GM18526 (cell line): Measurements from ENCODE around the gene TBRG4.

Source experiments
- POLR2A ChIP-seq: IDR thresholded peaks from 3 replicates; pipeline ENCODE4 v1.6.1; 2011; ENCODE audit not compliant: insufficient read length; ENCODE audit errors: extremely low read depth

The TBRG4 gene

DNA sequence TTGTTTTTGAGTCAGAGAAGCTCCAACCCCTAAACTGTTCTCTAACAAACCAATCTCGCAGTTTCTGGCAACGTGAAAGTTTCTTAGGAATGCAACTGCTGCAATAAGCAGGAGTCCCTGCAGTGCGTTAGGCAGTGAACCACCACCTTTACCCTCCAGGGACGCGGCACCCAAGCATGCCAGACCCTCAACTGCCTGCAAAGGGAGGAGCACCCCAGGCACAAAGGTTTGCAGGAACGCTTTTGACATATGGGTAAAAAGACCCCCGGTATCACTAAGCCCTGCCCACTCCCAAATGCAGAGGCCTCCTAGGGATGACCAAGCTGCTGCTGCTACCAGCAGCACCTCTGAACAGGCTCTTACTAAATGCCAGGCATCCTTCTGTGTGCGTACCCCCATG lies 4.7 kb downstream of the TBRG4 start:
- no peak for TF ChIP-seq POLR2A

DNA sequence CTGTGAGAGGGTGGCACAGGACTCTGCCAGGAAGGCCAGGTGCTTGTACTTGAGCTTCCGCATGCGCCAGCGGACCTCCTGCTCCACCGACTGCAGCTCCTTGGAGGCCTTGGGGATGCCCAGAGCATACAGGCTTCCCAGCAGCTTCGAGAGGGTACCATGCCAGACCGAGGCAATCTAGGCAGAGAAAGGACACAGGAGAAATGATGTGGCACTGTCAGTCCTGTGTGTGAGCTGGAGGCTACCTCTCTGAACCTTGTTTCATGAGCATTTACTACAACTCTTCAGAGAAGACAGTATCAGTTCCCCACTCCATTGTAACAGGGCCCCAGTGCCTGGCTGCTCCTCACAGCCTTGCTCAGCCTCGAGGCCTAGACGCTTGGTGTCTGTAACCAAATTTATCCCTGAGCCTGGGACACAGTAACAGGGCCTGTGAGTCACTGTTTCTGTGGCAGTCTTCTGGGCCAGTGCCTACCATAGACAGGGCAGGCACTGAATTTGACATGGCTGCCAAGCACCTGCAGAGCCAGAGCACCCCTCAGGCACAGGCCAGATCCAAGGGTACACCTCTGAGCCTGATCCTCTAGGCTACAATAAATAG lies 5.8 kb downstream of the TBRG4 start:
- TF ChIP-seq POLR2A = no peak

DNA sequence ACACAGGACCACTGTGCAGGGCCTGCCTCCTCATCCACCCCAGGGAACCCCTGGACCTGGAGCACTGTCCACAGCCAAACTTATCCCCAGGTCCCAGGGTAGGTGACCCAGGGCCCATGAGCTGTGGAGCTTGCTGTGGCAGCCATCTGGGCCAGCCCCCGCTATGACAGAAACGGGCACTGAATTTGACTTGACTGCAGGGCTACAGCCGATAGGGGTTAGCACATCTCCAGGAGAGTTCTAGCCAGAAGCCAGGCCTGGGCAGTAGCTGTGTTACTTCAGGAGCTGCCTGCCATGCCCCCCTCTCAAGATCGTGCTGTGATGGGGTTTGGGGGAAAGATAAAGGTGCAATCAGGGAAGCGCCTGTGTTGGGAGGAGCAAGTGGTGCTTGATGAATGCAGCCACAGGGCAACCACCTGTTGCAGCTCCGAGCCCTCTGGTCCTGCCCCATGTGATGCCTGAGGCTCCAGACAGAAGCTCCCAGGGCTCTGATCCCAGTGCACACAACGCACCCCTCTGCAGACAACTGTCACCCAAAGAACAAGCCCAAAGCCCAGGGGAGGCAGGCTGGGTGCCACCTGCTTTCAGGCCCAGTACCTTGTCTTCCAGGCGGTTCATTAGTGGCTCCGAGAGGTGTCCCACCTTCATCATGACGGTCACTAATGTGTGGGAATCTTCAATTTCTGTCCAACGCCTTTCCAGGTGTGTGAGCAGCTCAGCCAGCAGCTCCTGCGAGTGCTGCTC lies 6.5 kb downstream of the TBRG4 start:
- no peak for TF ChIP-seq POLR2A

DNA sequence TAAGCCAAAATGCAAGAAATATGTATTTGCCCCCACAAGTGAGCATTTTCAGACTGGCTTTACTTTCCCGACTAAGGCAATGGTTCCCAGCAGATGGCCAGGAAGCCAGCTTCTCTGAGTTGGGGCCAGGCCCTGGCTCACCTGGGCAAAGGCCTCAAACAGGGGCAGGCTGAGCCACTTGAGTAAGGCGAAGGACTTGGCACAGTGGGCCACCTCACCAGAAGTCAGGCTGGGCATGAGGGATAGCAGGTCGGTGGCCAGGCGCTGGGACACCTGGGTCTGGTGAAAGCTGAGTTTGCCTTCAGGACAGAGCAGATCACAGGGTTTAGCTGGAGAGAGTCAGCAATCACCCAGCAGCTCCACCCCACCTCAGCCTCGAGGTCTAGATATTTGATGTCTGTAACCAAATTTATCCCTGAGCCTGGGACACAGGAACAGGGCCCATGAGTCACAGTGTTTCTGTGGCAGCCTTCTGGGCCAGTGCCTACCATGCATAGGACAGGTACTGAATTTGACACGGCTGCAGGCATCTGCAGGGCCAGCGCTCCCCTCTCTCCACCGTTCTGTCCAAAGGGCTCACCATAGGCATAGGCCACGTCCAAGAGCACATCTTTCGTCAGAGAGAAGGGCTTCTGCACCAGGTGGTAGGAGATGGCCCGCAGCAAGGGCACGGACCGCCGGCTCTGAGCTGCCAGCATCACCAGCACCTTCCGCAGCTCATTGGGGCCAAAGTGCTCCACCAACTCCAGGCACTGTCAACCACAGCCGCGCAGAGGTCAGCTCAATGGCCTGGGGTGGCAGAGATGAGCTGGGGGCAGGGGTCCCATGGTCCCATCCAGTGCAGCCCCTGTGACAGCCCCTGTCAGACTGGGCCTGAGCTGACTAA lies 7.3 kb downstream of the TBRG4 start:
- no peak for TF ChIP-seq POLR2A

DNA sequence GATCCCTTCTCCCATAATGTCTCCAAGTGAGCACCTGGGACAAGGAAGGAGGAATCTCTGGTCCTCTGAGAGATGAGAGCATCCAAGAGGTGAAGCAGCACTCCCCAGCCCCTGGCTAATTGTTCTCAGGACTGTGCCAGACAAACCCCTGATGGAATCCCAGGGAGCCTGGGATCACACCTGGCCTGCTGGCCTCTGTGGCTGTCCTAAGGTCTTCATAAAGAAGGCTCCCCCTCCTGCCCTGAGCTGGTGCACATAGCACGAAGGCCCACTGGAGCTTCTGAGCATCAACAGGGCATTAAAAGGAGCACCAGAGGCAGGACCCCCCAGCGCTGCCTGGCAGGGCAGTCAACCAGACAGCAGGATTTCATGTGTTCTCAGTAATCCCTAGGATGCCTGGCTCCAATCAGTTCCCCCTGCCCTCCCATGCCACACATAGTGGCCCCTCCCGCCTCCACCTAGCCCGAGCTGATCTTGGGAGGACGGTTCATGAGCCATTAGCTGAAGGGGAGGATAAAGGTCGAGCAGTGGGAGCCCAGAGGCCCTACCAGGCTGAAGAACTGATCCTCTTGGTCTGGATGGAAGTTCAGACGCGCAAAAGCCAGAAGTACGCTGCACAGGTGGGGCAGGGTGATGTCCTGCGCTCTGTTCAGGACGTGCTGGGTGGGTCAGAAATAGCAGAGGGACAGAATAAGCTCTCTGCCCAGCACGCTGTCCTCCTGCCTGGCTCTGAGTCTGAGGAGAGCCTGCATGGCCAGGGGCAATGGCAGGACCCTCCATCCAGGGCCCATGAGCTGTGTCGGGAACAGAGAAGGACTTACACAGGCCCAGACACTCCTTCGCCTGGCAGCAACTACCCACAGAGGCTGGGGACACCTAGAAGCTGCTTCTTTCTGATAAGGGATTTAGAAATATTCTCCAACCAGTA lies 8.4 kb downstream of the TBRG4 start:
- no peak for TF ChIP-seq POLR2A

DNA sequence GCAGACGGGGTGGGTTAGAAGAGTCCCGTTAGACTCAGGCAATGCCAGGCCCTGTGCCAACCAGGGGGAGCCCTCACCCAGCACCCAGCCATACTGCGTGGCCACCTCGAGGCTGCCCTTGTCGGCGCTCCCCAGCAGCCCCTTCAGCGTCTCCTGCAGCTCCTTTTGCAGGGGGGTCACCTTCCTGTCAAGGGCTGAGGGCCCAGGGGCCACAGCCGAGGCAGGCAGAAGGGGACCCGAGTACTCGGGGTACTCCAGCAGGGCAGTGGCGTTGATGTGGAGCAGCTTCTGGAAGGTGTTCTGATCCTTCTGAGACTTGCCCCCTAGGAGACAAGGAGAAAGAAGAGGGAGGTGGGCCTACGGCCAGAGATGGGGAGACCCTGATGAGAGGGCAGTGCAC lies 9.7 kb downstream of the TBRG4 start:
- no peak for TF ChIP-seq POLR2A

DNA sequence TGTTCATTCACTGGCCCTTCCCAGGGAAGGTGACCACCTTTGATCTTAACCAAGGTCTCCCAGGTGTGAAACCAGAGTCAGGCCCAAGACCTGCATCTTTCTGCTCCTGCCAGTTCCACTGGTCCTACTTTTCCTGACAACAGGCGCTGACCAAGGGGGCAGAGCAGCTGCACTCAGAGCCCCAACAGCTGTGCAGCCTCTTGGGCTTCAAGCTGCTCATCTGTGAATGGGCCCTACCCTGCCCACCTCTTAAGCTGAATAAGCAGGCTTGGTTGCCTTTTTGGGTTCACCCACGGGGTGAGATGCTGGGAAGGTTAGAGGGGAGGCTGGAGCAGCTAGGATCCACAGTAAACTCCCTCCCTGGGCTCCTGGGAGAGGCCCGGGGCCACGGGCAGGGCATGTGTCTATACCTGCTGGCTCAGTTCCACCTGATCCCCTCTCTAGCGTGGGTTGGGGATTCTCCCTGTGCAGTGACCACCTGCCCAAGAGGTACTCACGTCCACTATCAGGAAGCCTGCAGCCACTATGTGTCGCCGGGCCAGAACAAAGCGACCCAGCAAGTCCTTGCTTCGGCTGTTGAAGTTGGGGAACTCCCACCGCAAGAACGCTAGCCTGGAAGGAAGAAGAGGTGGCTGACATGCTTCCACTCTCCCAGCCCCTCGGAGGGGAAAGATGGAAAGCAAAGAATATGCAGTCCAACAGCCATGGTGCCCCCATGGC lies 10.6 kb downstream of the TBRG4 start:
- TF ChIP-seq POLR2A = no peak

DNA sequence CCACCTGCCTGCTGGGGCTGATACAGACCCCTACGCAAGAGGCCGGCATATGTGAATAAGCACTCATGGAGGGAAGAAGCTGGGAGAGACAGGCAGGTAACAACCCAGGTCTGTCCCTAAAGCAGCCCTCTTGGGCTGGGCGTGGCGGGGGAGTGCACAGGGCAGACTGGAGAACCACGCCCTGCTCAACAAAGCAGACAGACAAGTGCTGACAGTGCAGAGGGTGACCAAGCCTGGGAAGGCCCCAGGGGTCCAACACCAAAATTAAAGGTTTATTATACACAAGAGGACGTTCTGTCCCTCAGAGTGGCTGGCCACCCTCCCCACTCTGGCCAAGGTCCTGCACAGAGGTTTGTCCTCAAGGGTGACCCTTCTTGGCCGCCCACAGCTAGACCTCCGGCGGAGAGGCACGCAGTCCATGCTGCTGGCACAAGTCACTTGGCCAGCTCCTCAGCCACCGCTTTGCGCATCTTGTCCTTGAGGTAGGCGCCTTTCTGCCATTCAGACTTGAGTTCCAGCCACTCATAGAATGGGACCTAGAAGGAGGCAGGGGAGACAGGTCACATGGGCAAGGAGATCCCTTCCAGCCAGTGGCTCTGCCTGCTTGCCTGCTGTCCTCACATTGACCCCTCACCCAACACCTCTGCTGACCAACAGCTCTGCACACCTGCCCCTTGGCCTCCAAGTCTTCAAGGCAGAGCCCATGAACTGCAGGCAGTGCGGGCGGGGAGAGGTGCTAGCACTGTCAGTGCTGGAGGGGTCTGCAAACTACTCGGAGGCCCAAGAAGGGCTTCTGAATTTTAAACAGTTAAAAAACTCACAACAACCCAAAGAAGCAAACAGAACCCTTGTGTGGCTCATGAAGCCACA lies 11.4 kb downstream of the TBRG4 start:
- no peak for TF ChIP-seq POLR2A

DNA sequence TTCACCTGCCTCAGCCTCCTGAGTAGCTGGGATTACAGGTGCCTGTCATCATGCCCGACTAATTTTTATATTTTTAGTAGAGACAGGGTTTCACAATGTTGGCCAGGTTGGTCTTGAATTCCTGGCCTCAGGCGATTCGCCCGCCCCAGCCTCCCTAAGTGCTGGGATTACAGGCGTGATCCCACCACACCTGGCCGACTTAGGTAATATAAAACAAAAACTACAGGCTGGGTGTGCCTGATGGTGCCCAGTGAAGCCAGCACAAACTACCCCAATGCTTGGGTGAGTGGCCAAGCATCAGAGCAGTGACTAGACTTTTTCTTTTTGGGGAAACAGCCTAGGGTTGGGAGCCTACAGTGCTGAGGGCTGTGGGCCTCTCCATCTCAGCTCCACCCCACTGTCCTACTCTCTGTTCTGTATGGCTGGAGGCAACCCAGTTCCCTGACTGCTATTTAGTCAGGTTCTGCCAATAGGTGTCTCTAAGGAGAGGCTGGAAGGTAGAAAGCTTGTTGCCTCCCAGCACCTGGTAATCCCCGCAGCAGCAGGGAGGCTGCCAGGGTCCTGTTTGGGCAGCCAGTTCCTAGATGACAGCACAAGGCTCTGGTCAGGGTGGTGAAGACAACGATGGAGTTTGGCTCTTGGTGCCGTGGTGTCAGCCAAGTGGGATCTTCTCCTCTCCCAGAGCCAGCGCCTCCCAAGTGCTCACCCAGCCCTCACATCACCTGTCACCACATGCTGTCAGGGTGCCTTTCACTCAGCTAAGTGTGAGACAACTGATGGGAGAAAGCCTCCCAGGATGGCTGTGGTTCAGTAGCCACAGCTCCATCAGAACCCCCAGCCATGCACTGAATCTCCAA lies 12.3 kb downstream of the TBRG4 start:
- TF ChIP-seq POLR2A = no peak

DNA sequence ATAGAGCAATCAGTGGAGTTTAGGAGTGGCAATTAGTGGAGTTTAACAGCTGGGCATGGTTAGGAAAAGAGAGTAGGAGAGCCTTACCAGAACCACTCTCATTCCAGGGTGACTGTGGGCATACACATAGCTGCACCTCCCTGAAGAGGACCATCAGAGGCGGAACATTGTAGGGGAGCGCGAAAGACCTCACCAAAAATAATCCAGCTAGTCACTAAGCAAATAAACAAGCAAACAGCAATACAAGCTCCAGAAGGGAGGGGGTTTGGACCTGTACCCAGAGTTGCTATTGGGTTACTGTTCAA lies 18.6 kb downstream of the TBRG4 start:
- no peak for TF ChIP-seq POLR2A

DNA sequence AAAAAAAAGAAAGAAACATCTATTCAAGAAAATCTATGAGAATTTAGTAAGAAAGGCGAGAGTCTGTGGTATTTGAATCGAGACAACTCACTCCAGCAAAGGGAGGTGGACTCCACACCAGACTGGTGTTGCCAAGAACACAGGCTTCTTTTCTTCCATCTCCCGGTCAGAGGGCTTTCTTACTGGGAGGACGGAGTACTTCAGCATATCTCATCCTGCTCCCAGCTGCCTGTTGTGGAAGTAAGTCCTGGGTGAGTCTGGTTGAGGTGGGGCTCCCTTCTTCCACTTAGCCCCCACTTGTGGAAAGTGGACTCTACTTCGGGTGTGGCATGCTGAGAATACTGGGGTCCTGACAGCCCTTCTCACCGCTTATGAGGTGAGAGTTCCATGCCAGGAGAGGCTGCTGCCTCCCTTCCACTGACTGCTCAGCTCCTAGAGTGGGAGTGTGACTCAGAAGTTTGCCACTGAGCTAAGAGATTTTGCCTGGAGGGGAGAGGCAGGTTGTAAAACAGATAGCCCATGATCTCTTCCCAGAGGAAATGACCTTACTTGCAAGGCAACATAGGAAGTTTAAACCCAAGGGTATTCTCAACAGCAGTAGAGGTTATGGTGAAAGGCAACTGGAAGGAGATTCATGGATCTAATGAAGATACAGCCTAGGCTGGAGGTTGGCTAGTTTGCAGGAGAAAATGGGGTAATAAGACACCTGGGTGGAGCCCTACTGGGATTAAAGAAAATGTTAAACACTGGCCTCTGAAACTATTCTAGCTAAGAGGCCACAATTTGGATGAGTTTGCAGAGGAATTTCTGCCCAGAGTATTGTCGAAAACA lies 19.2 kb downstream of the TBRG4 start:
- TF ChIP-seq POLR2A = no peak
